ENCODE measurements around the gene SYT12.

- TF ChIP-seq POLR2A (IDR thresholded peaks at IDR 0.05) (no peak), CTCF (IDR thresholded peaks at IDR 0.05) (no peak)
Observed at GRCh38 chr11:67048515-67049130, 25.7 kb downstream of the SYT12 start.
